Mononuclear cell (primary cell): ENCODE results near the gene ZNF652. TPM values are rescaled to one million over a fixed set of nuclear protein-coding genes. Genes with fewer than 3 reads are reported as not detected.
A peak's percentile ranks its signal among the peaks of the same experiment; 100 is the strongest.
"Not testable (repeated sequence)": the region's sequence is repeated elsewhere in the genome, so short reads cannot be mapped to it uniquely, and the experiment has no call there.

Source experiments
- H3K27me3 ChIP-seq: 2 replicates; pipeline ENCODE4 v1.6.0; 2011; ENCODE audit warnings: low read length, control low read depth; ENCODE audit not compliant: insufficient read depth
- H3K4me1 ChIP-seq: 2 replicates; pipeline ENCODE4 v1.5.1; 2011; ENCODE audit warnings: mild to moderate bottlenecking, low read length, control low read depth; ENCODE audit not compliant: insufficient read depth
- H3K4me3 ChIP-seq: 2 replicates; pipeline ENCODE4 v1.5.1; 2011; ENCODE audit warnings: mild to moderate bottlenecking, low read length, moderate library complexity
- H3K9me3 ChIP-seq: 2 replicates; pipeline ENCODE4 v1.5.1; 2011; ENCODE audit warnings: low read depth, mild to moderate bottlenecking, control low read depth, low read length
- total RNA-seq: library from RNA; depleted of rRNA; stranded (reverse); fragments of >200 nt; gene quantifications from one replicate; pipeline ENCODE4 v1.2.3, GENCODE V29; 2012

The ZNF652 gene
- total RNA-seq, 1 donor: 48.9 TPM

GRCh38 chr17:49390548-49391324 is 28.7 kb upstream of the ZNF652 start:
- Histone ChIP-seq H3K27me3 (no peaks in the 10 kb centered on the region), H3K9me3 (no peaks in the 10 kb centered on the region), H3K4me1 (peaks cover 83% of the 10 kb centered on the region), H3K4me3 (peak overlapping the region; percentile 20)

GRCh38 chr17:49389514-49390347 is 27.7 kb upstream of the ZNF652 start:
- peaks cover 78% of the 10 kb centered on the region for H3K4me1 ChIP-seq

GRCh38 chr17:49388692-49389513 is 26.9 kb upstream of the ZNF652 start:
- H3K4me1 ChIP-seq: peaks cover 69% of the 10 kb centered on the region
- no peaks in the 10 kb centered on the region for H3K9me3 ChIP-seq
- H3K27me3 ChIP-seq: no peaks in the 10 kb centered on the region
- no peak overlapping the region for H3K4me3 ChIP-seq

More at GRCh38 chr17:49389514-49390347, 27.7 kb upstream of the ZNF652 start:
- H3K27me3 ChIP-seq, H3K9me3 ChIP-seq, H3K4me3 ChIP-seq: not testable (repeated sequence)

- Histone ChIP-seq H3K9me3 (no peaks in the 10 kb centered on the region), H3K4me1 (peaks cover 63% of the 10 kb centered on the region), H3K27me3 (no peaks in the 10 kb centered on the region), H3K4me3 (no peak overlapping the region)
These were observed 26.2 kb upstream of the ZNF652 start for GRCh38 chr17:49388290-49388640.

- Histone ChIP-seq H3K4me1 (peaks cover 57% of the 10 kb centered on the region), H3K4me3 (no peak overlapping the region)
These were observed 25.6 kb upstream of the ZNF652 start for GRCh38 chr17:49387498-49388289.

GRCh38 chr17:49386373-49386772 is 24.3 kb upstream of the ZNF652 start:
- Histone ChIP-seq H3K4me3 (no peak overlapping the region), H3K9me3 (no peaks in the 10 kb centered on the region), H3K27me3 (no peaks in the 10 kb centered on the region), H3K4me1 (peaks cover 48% of the 10 kb centered on the region)

More at GRCh38 chr17:49387498-49388289, 25.6 kb upstream of the ZNF652 start:
- Histone ChIP-seq H3K27me3 (no peaks in the 10 kb centered on the region), H3K9me3 (no peaks in the 10 kb centered on the region)

GRCh38 chr17:49384951-49385350 is 22.9 kb upstream of the ZNF652 start:
- H3K4me1 ChIP-seq: peaks cover 43% of the 10 kb centered on the region

GRCh38 chr17:49383060-49383459 is 21.0 kb upstream of the ZNF652 start:
- Histone ChIP-seq H3K4me3 (no peak overlapping the region), H3K9me3 (no peaks in the 10 kb centered on the region), H3K27me3 (no peaks in the 10 kb centered on the region), H3K4me1 (peaks cover 25% of the 10 kb centered on the region)

More at GRCh38 chr17:49384951-49385350, 22.9 kb upstream of the ZNF652 start:
- H3K9me3 ChIP-seq: no peaks in the 10 kb centered on the region
- no peak overlapping the region for H3K4me3 ChIP-seq
- no peaks in the 10 kb centered on the region for H3K27me3 ChIP-seq

- no peak overlapping the region for H3K4me3 ChIP-seq
- no peaks in the 10 kb centered on the region for H3K27me3 ChIP-seq
- H3K4me1 ChIP-seq: peaks cover 20% of the 10 kb centered on the region
- no peaks in the 10 kb centered on the region for H3K9me3 ChIP-seq
These were observed 20.5 kb upstream of the ZNF652 start for GRCh38 chr17:49382556-49382955.

GRCh38 chr17:49381793-49382192 is 19.7 kb upstream of the ZNF652 start:
- no peaks in the 10 kb centered on the region for H3K27me3 ChIP-seq
- no peaks in the 10 kb centered on the region for H3K9me3 ChIP-seq
- peaks cover 14% of the 10 kb centered on the region for H3K4me1 ChIP-seq
- no peak overlapping the region for H3K4me3 ChIP-seq

- H3K9me3 ChIP-seq: no peaks in the 10 kb centered on the region
- H3K4me1 ChIP-seq: peaks cover 14% of the 10 kb centered on the region
- H3K4me3 ChIP-seq: no peak overlapping the region
- no peaks in the 10 kb centered on the region for H3K27me3 ChIP-seq
These were observed 19.0 kb upstream of the ZNF652 start for GRCh38 chr17:49381033-49381432.

- H3K4me3 ChIP-seq: no peak overlapping the region
- peaks cover 14% of the 10 kb centered on the region for H3K4me1 ChIP-seq
- no peaks in the 10 kb centered on the region for H3K27me3 ChIP-seq
- no peaks in the 10 kb centered on the region for H3K9me3 ChIP-seq
These were observed 17.9 kb upstream of the ZNF652 start for GRCh38 chr17:49379926-49380325.

- H3K4me1 ChIP-seq: peaks cover 18% of the 10 kb centered on the region
- no peaks in the 10 kb centered on the region for H3K9me3 ChIP-seq
- no peaks in the 10 kb centered on the region for H3K27me3 ChIP-seq
- H3K4me3 ChIP-seq: no peak overlapping the region
These were observed 16.3 kb upstream of the ZNF652 start for GRCh38 chr17:49378311-49378710.

GRCh38 chr17:49375544-49375943 is 13.5 kb upstream of the ZNF652 start:
- Histone ChIP-seq H3K4me3 (no peak overlapping the region), H3K9me3 (no peaks in the 10 kb centered on the region), H3K27me3 (no peaks in the 10 kb centered on the region), H3K4me1 (peaks cover 35% of the 10 kb centered on the region)
